Retinal pigment epithelial cell (primary cell): ENCODE data around the gene ATP5PO.

Experiments
- DNase-seq: peaks from one replicate; pipeline ENCODE4 v3.0.0-alpha.2; 2010; ENCODE audit warnings: low read depth
- H3K4me3 ChIP-seq: 2 replicates; pipeline ENCODE4 v1.5.1; 2011; ENCODE audit warnings: mild to moderate bottlenecking, low read length, control low read depth, moderate library complexity
- CTCF ChIP-seq: conservative IDR thresholded peaks from 2 replicates; pipeline ENCODE4 v1.5.1; 2011; ENCODE audit warnings: low read depth, low read length, control low read depth, inconsistent platforms

Gene ATP5PO

GRCh38 chr21:33860332-33860879 is 55.2 kb downstream of the ATP5PO start:
- DNase-seq = no peak
- no peak for TF ChIP-seq CTCF
- H3K4me3 ChIP-seq = no peak overlapping the region

GRCh38 chr21:33859373-33860102 is 56.1 kb downstream of the ATP5PO start:
- H3K4me3 ChIP-seq = no peak overlapping the region
- TF ChIP-seq CTCF = no peak
- DNase-seq = no peak

- no peak for DNase-seq
- no peak overlapping the region for H3K4me3 ChIP-seq
- no peak for TF ChIP-seq CTCF
Observed at GRCh38 chr21:33858667-33859372, 56.8 kb downstream of the ATP5PO start.

GRCh38 chr21:33857846-33858666 is 57.5 kb downstream of the ATP5PO start:
- TF ChIP-seq CTCF = no peak
- H3K4me3 ChIP-seq = no peak overlapping the region
- DNase-seq = no peak

GRCh38 chr21:33856893-33857527 is 58.6 kb downstream of the ATP5PO start:
- TF ChIP-seq CTCF = no peak
- DNase-seq = no peak
- no peak overlapping the region for H3K4me3 ChIP-seq

GRCh38 chr21:33855190-33855589 is 60.4 kb downstream of the ATP5PO start:
- TF ChIP-seq CTCF = peak; percentile 41
- no peak overlapping the region for H3K4me3 ChIP-seq
- no peak for DNase-seq
